Panc1 (cell line): ENCODE results near the gene PLA2G2C. TPM values are rescaled to one million over a fixed set of nuclear protein-coding genes. Genes with fewer than 3 reads are reported as not detected.

Experiments
- ATAC-seq: fragments of 200-7000 bp; cut with Tn5 transposase; 2 replicates; pipeline ENCODE4 v1.9.1; 2020; ENCODE audit warnings: mild to moderate bottlenecking, moderate library complexity
- BruUV-seq: library from RNA; stranded (reverse); fragments of 400-500 nt; replicated peaks from 2 replicates; lab custom pipeline; 2021; lab: Mats Ljungman, UMichigan
- CTCF ChIA-PET: fragments of 300-600 bp; sonication (Branson Sonifier 250); formaldehyde crosslinking; loops from one replicate; lab custom pipeline; 2022; ENCODE audit warnings: antibody characterized with exemption; lab: Charles Lee
- POLR2A ChIA-PET: fragments of 300-600 bp; sonication (Branson Sonifier 250); formaldehyde crosslinking; loops from one replicate; lab custom pipeline; 2022; ENCODE audit warnings: antibody characterized with exemption; lab: Charles Lee
- DNase-seq: peaks from one replicate; pipeline ENCODE4 v3.0.0-alpha.2; 2010; ENCODE audit warnings: low read depth, low spot score
- H3K27ac ChIP-seq: 2 replicates; pipeline ENCODE4 v1.5.1; 2011; ENCODE audit warnings: mild to moderate bottlenecking, low read length, inconsistent platforms
- H3K27me3 ChIP-seq: fragments of 200-500 bp; sonication (Bioruptor generic); 2 replicates; pipeline ENCODE4 v1.6.0; 2014; ENCODE audit warnings: low read length, inconsistent platforms; ENCODE audit not compliant: control insufficient read depth, insufficient read depth
- H3K36me3 ChIP-seq: fragments of 200-500 bp; sonication (Bioruptor generic); 2 replicates; pipeline ENCODE4 v1.5.1; 2014; ENCODE audit warnings: inconsistent platforms, mild to moderate bottlenecking, low read length, moderate library complexity; ENCODE audit not compliant: control insufficient read depth, insufficient read depth
- H3K4me1 ChIP-seq: 2 replicates; pipeline ENCODE4 v1.5.1; 2011; ENCODE audit warnings: inconsistent platforms, mild to moderate bottlenecking, low read length, moderate library complexity; ENCODE audit not compliant: control insufficient read depth, insufficient read depth
- H3K4me3 ChIP-seq, 2 experiments: 2 replicates each; pipeline ENCODE4 v1.5.1; 2011 to 2012; ENCODE audit warnings: low read depth in 2 of 2, low read length in 2 of 2, mild to moderate bottlenecking in 2 of 2, inconsistent platforms in 1 of 2, moderate library complexity in 1 of 2
- H3K9me3 ChIP-seq: fragments of 200-500 bp; sonication (Bioruptor generic); 2 replicates; pipeline ENCODE4 v1.5.1; 2014; ENCODE audit warnings: low read depth, mild to moderate bottlenecking, inconsistent platforms, low read length, moderate library complexity; ENCODE audit not compliant: control insufficient read depth, insufficient read depth
- POLR2AphosphoS5 ChIP-seq: IDR thresholded peaks from 2 replicates; pipeline ENCODE4 v1.6.1; 2012; ENCODE audit warnings: mild to moderate bottlenecking, low read depth, low read length, moderate library complexity
- SIN3A ChIP-seq: IDR thresholded peaks from 2 replicates; pipeline ENCODE4 v1.6.1; 2012; ENCODE audit warnings: low read depth, mild to moderate bottlenecking, low read length, moderate library complexity, borderline replicate concordance; ENCODE audit not compliant: insufficient read depth
- TCF7L2 ChIP-seq: IDR thresholded peaks from 2 replicates; pipeline ENCODE4 v1.6.1; 2011; ENCODE audit warnings: mild to moderate bottlenecking, low read depth, low read length, inconsistent platforms
- in situ Hi-C: cut with HindIII; loops from 2 replicates; pipeline ENCODE4 v1.10.0; 2016; ENCODE audit warnings: low sequenced_read_pairs, low pct_unique_long_range_greater_than_20kb
- intact Hi-C: fragments of 100-400 bp; cut with micrococcal nuclease; formaldehyde crosslinking; loops from one replicate; pipeline ENCODE4 v1.10.0; 2022; ENCODE audit not compliant: unreplicated experiment
- total RNA-seq: library from RNA; stranded (reverse); gene quantifications from one replicate; pipeline ENCODE4 v1.2.1, GENCODE V29; 2021; ENCODE audit not compliant: unreplicated experiment
- TF ChIP-seq, protein P1 (sequence below), 2 experiments: IDR thresholded peaks; 2 replicates each; pipeline ENCODE4 v1.6.1; 2011 to 2012; ENCODE audit warnings: low read depth in 2 of 2, control low read depth in 1 of 2, low read length in 1 of 2, mild to moderate bottlenecking in 1 of 2, moderate library complexity in 1 of 2; ENCODE audit not compliant: insufficient read depth in 1 of 2
- TF ChIP-seq, protein P2 (sequence below): fragments of 450-650 bp; IDR thresholded peaks from 2 replicates; pipeline ENCODE4 v1.5.1; 2017; ENCODE audit warnings: mild to moderate bottlenecking

The PLA2G2C gene
- total RNA-seq, 1 experiment from 2014 or later = not detected

DNA sequence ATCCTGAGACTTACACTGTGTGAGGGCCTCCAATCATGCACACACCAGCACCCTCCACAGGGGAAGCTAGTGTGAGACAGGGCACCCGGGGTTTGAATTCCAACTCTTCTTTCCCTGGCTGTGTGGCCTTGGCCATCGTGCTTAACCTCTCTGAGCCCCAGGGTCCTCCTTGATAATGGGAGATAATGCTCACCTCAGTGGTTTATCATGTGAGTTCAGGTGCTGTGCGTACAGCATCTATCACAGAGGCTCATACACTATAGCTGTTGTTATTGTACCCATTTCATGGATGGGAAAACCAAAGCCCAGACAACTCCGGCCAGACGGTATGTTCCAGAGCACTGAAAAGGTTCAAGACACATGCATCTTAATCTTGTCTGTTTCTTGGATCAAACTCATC, 16.4 kb downstream of the PLA2G2C start:
- H3K9me3 ChIP-seq = no peaks in the 10 kb centered on the region
- ChIA-PET CTCF (no interaction called here), POLR2A (no interaction called here)
- ATAC-seq (no peak), DNase-seq (no peak)
- intact Hi-C loops = no loop called here
- no peaks in the 10 kb centered on the region for H3K27me3 ChIP-seq
- BruUV-seq = no TSS peak
- no peaks in the 10 kb centered on the region; the same call in 1 of the 2 replicates for H3K4me1 ChIP-seq
- in situ Hi-C loops = no loop called here
- TF ChIP-seq SIN3A (no peak), TCF7L2 (no peak), POLR2AphosphoS5 (no peak)
- TF ChIP-seq, protein P1, sequence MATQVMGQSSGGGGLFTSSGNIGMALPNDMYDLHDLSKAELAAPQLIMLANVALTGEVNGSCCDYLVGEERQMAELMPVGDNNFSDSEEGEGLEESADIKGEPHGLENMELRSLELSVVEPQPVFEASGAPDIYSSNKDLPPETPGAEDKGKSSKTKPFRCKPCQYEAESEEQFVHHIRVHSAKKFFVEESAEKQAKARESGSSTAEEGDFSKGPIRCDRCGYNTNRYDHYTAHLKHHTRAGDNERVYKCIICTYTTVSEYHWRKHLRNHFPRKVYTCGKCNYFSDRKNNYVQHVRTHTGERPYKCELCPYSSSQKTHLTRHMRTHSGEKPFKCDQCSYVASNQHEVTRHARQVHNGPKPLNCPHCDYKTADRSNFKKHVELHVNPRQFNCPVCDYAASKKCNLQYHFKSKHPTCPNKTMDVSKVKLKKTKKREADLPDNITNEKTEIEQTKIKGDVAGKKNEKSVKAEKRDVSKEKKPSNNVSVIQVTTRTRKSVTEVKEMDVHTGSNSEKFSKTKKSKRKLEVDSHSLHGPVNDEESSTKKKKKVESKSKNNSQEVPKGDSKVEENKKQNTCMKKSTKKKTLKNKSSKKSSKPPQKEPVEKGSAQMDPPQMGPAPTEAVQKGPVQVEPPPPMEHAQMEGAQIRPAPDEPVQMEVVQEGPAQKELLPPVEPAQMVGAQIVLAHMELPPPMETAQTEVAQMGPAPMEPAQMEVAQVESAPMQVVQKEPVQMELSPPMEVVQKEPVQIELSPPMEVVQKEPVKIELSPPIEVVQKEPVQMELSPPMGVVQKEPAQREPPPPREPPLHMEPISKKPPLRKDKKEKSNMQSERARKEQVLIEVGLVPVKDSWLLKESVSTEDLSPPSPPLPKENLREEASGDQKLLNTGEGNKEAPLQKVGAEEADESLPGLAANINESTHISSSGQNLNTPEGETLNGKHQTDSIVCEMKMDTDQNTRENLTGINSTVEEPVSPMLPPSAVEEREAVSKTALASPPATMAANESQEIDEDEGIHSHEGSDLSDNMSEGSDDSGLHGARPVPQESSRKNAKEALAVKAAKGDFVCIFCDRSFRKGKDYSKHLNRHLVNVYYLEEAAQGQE (IDR thresholded peaks at IDR 0.05; ENCODE audit: insufficient read depth in 1 of 2, low read depth in 2 of 2, low read length in 1 of 2) = no peak
- TF ChIP-seq, protein P2, sequence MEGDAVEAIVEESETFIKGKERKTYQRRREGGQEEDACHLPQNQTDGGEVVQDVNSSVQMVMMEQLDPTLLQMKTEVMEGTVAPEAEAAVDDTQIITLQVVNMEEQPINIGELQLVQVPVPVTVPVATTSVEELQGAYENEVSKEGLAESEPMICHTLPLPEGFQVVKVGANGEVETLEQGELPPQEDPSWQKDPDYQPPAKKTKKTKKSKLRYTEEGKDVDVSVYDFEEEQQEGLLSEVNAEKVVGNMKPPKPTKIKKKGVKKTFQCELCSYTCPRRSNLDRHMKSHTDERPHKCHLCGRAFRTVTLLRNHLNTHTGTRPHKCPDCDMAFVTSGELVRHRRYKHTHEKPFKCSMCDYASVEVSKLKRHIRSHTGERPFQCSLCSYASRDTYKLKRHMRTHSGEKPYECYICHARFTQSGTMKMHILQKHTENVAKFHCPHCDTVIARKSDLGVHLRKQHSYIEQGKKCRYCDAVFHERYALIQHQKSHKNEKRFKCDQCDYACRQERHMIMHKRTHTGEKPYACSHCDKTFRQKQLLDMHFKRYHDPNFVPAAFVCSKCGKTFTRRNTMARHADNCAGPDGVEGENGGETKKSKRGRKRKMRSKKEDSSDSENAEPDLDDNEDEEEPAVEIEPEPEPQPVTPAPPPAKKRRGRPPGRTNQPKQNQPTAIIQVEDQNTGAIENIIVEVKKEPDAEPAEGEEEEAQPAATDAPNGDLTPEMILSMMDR = no peak
- H3K4me3 ChIP-seq = no peak overlapping the region
- no peak overlapping the region for H3K27ac ChIP-seq
- H3K36me3 ChIP-seq = no peaks in the 10 kb centered on the region

DNA sequence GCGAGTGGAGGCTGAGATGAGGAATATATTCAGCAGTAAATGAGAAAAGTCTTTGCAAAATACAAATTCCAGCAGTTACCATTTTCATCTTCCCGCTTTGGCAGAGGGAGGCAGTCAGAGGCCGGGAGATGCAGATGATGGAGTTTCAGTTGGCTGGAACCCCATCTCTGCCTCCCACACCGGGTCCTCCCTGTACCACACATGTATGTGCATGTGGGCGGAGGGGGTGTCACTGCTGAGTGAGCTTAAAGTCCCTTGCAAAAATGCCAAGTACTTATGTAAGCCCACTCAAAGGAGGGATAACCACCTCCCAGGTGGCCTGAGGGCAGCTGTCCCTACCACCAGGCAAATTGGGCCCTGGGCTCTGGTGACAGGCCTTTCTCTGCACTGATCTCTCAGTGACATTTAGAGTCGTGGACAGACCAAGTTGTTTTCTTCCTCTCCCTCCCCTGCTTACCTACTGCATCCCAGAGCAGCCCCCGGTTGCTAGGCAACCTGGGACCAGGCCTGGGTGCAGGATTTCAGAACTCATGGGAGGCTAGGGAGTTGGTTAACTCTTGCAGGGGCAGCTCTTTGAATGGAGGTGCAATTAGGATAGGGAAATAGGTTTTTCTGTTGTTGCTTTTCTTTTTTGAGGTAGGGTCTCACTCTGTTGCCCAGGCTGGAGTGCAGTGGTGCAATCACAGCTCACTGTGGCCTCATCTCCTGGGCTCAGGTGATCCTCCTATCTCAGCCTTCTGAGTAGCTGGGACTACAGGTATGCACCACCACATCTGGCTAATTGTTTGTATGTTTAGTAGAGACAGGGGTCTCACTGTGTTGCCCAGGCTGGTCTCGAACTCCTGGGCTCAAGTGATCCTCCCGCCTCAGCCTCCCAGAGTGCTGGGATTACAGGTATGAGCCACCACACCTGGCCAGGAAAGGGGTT, 17.5 kb downstream of the PLA2G2C start:
- no peaks in the 10 kb centered on the region for H3K27me3 ChIP-seq

More for the DNA sequence above, 17.5 kb downstream of the PLA2G2C start:
- ATAC-seq (no peak), DNase-seq (no peak)
- no TSS peak for BruUV-seq
- TF ChIP-seq TCF7L2 (no peak), SIN3A (no peak), POLR2AphosphoS5 (no peak)
- TF ChIP-seq, protein P2 = no peak
- TF ChIP-seq, protein P1 (IDR thresholded peaks at IDR 0.05; ENCODE audit: insufficient read depth in 1 of 2, low read depth in 2 of 2, low read length in 1 of 2) = no peak
- Histone ChIP-seq H3K4me3 (no peak overlapping the region), H3K27ac (no peak overlapping the region), H3K36me3 (no peaks in the 10 kb centered on the region), H3K4me1 (no peaks in the 10 kb centered on the region; the same call in 1 of the 2 replicates), H3K9me3 (no peaks in the 10 kb centered on the region)
- ChIA-PET CTCF (no interaction called here), POLR2A (no interaction called here)
- intact Hi-C loops (no loop called here), in situ Hi-C loops (no loop called here)
